NCI-H2171 treated with DMSO at 0.1 percent for 48 hours (cell line): ENCODE data around the gene ARHGAP21.
"Not testable (repeated sequence)": the region's sequence is repeated elsewhere in the genome, so short reads cannot be mapped to it uniquely, and the experiment has no call there.

Experiments used
- DNase-seq: peaks from one replicate; lab custom pipeline; 2025; lab: John Stamatoyannopoulos, UW

Gene ARHGAP21

GRCh38 chr10:24625778-24626177 is 97.9 kb downstream of the ARHGAP21 start:
- no peak for DNase-seq

GRCh38 chr10:24623383-24623782 is 100.3 kb downstream of the ARHGAP21 start:
- DNase-seq = no peak

GRCh38 chr10:24622781-24623301 is 100.8 kb downstream of the ARHGAP21 start:
- no peak for DNase-seq

- DNase-seq = not testable (repeated sequence)
Observed at GRCh38 chr10:24621035-24621795, 102.5 kb downstream of the ARHGAP21 start.

- DNase-seq = not testable (repeated sequence)
Observed at GRCh38 chr10:24619994-24620310, 103.7 kb downstream of the ARHGAP21 start.

- not testable (repeated sequence) for DNase-seq
Observed at GRCh38 chr10:24619291-24619993, 104.2 kb downstream of the ARHGAP21 start.

- no peak for DNase-seq
Observed at GRCh38 chr10:24618401-24618800, 105.3 kb downstream of the ARHGAP21 start.

- no peak for DNase-seq
Observed at GRCh38 chr10:24617771-24618396, 105.8 kb downstream of the ARHGAP21 start.

- DNase-seq = no peak
Observed at GRCh38 chr10:24616536-24616935, 107.2 kb downstream of the ARHGAP21 start.

- no peak for DNase-seq
Observed at GRCh38 chr10:24606021-24606420, 117.7 kb downstream of the ARHGAP21 start.

- no peak for DNase-seq
Observed at GRCh38 chr10:24605141-24605540, 118.5 kb downstream of the ARHGAP21 start.

- no peak for DNase-seq
Observed at GRCh38 chr10:24603333-24603732, 120.4 kb downstream of the ARHGAP21 start.

- no peak for DNase-seq
Observed at GRCh38 chr10:24597961-24598360, 125.7 kb downstream of the ARHGAP21 start.

GRCh38 chr10:24597426-24597825 is 126.3 kb downstream of the ARHGAP21 start:
- DNase-seq = no peak

GRCh38 chr10:24596217-24596930 is 127.3 kb downstream of the ARHGAP21 start:
- DNase-seq = no peak

- DNase-seq = no peak
Observed at GRCh38 chr10:24590697-24591457, 132.8 kb downstream of the ARHGAP21 start.

GRCh38 chr10:24589265-24589664 is 134.4 kb downstream of the ARHGAP21 start:
- no peak for DNase-seq

- peak; percentile 59 for DNase-seq
Observed at GRCh38 chr10:24579906-24580305, 143.8 kb downstream of the ARHGAP21 start.

GRCh38 chr10:24579448-24579847 is 144.2 kb downstream of the ARHGAP21 start:
- DNase-seq = no peak

- no peak for DNase-seq
Observed at GRCh38 chr10:24575481-24576002, 148.1 kb downstream of the ARHGAP21 start.

- no peak for DNase-seq
Observed at GRCh38 chr10:24574578-24575155, 149.0 kb downstream of the ARHGAP21 start.
